Fibroblast of mammary gland (primary cell): ENCODE data around the gene SNTA1.
A peak's percentile ranks its signal among the peaks of the same experiment; 100 is the strongest.

ENCODE experiments used
- DNase-seq: peaks from one replicate; pipeline ENCODE4 v3.0.0-alpha.2; 2010; ENCODE audit warnings: low read depth
- H3K4me3 ChIP-seq: 2 replicates; pipeline ENCODE4 v1.5.1; 2011; ENCODE audit warnings: low read depth, mild to moderate bottlenecking, low read length, moderate library complexity; ENCODE audit not compliant: control insufficient read depth
- TF ChIP-seq, protein P1 (sequence below): conservative IDR thresholded peaks from 2 replicates; pipeline ENCODE4 v1.5.1; 2011; ENCODE audit warnings: low read depth, low read length, inconsistent platforms; ENCODE audit not compliant: control insufficient read depth, insufficient read depth

Gene SNTA1

DNA sequence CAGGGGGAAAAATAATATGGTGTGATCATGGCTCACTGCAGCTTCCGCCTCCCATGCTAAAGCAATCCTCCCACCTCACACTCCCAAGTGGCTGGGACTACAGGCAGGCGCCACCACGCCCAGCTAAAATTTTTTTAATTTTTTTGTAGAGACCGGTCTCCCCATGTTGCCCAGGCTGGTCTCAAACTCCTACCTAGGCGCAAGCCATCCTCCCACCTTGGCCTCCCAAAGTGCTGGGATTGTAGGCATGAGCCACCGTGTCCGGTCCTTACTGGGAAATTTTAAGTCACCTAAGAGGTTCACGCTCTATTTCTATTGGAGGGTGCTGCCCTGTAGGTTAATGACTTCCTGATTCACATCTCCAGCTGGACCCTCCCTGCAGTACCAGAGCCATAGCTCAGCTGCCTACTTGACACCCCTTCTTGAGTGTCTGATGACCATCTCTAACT, 41.6 kb downstream of the SNTA1 start:
- peak; percentile 33 for DNase-seq
- TF ChIP-seq, protein P1, sequence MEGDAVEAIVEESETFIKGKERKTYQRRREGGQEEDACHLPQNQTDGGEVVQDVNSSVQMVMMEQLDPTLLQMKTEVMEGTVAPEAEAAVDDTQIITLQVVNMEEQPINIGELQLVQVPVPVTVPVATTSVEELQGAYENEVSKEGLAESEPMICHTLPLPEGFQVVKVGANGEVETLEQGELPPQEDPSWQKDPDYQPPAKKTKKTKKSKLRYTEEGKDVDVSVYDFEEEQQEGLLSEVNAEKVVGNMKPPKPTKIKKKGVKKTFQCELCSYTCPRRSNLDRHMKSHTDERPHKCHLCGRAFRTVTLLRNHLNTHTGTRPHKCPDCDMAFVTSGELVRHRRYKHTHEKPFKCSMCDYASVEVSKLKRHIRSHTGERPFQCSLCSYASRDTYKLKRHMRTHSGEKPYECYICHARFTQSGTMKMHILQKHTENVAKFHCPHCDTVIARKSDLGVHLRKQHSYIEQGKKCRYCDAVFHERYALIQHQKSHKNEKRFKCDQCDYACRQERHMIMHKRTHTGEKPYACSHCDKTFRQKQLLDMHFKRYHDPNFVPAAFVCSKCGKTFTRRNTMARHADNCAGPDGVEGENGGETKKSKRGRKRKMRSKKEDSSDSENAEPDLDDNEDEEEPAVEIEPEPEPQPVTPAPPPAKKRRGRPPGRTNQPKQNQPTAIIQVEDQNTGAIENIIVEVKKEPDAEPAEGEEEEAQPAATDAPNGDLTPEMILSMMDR, result no peak
- peak overlapping the region; percentile 81 for H3K4me3 ChIP-seq

GRCh38 chr20:33401184-33401920, 42.2 kb downstream of the SNTA1 start, which contains the start of gene CDK5RAP1:
TSS of gene CDK5RAP1 (minus strand) at chr20:33401519. CDS start at chr20:33397064, 4,455 bp downstream.
- TF ChIP-seq, protein P1, result no peak
- peak; percentile 92 for DNase-seq

DNA sequence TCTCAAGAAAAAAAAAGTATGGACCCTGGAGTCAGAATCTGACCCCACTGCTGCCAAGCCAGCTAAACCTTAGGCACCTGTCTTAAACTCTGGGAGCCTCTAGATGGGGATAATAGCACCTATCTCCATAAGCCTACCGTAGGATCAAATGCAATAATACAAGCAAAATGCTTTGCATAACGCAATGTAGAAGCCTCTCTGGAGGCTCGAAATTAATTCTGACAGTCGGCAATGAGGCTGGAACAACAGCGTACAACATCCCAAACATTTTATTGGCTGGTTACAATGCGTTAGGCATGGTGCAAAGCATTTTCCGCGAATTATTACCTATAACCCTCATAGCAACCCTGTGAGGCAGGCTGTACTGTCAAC, 42.8 kb downstream of the SNTA1 start:
- H3K4me3 ChIP-seq, result peak overlapping the region; percentile 81
- TF ChIP-seq, protein P1, result no peak
- DNase-seq, result no peak

More at GRCh38 chr20:33401184-33401920, 42.2 kb downstream of the SNTA1 start, which contains the start of gene CDK5RAP1:
- peak within 1 kb of the TSS; percentile 81 for H3K4me3 ChIP-seq

DNA sequence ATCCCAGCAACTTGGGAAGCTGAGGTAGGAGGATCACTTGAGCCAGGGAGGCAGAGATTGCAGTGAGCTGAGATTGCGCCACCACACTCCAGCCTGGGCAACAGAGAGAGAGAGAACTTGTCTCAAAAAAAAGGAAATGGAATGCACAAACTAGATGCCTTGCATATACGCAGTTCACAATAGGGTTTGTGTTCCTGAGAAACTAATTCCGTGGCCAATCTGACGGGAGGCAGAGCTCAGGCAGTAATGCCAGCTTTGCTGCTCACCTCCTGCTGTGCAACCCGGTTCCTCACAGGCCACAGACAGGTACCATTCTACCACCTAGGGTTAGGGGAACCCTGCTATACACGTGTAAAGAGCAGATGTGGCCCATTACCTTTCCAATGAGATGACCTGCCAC, 43.6 kb downstream of the SNTA1 start:
- peak overlapping the region; percentile 81 for H3K4me3 ChIP-seq
- TF ChIP-seq, protein P1, result no peak
- no peak for DNase-seq

- H3K4me3 ChIP-seq, result no peak overlapping the region
- no peak for DNase-seq
- TF ChIP-seq, protein P1, result peak; percentile 12
Measured at GRCh38 chr20:33394718-33395117, 48.8 kb downstream of the SNTA1 start.

DNA sequence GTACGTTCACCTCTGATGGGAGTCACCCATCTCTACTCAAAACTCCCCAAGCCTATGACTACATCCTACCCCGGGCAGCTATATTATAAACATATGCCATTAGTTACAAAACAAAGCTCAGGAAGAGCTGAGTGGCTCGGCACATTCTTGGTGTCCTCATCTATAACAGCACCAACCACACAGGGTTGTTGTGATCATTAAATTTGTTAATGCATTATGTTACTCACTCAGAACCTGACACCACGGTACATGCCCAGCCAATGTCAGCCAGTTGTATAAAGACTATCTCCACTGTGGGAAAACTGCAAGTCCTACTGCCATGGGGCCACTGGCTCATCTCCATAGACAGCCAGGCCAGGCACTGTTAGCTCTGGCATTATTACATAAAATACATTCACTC, 50.0 kb downstream of the SNTA1 start:
- TF ChIP-seq, protein P1, result no peak
- H3K4me3 ChIP-seq, result no peak overlapping the region
- DNase-seq, result peak; percentile 44
